Measurements from ENCODE around the gene METTL27.
"Not testable (repeated sequence)": the region's sequence is repeated elsewhere in the genome, so short reads cannot be mapped to it uniquely, and the experiment has no call there.

The METTL27 gene

DNA sequence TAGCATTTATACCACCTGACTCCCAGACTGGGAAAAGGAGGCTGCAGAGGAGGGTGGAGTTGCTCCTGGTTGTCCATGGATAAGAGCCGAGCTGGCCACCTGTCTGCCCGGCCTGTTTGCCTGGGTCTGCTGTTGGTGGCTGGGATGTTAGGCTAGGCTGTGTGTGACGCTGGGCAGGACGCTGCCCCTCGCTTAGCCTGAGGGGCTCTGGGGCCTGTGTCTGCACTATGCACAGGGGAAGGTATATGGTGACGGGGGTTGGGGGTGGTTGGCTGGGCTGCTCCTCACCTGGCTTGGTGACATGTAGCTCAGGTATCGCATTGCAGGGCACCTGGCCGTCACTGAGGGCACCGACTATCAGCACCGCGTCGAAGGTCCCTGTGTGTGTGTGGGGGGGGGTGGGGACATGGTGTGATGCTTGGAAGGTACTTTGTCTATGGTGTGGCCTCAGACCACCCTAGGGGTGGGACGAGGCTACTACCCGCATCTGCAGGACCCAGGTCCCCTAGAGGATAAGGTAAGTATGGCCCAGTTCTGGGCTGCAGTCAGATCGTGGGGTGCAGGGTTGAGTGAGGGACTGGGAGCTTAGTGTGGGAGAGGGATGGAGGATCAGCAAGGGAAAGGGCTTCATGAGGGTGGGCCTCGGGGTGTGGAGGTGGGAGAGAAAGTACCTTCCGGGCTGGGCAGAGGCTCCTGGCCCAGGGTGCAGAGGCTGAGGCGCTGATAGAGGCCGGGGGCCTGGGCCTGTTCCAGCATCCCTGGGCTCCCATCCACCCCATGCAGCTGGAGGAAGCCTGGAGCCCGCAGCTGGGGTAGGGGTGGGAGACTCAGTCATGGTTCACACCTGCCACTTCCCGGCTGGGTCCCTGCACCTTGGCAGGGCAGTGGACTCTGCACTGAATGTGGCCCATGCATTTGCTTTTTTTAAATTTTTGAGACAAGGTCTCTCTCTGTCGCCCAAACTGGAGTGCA, 2.3 kb downstream of the METTL27 start:
- DNase-seq (ENCODE audit: extremely low read depth in 1 of 2, low read depth in 1 of 2), result no peak

DNA sequence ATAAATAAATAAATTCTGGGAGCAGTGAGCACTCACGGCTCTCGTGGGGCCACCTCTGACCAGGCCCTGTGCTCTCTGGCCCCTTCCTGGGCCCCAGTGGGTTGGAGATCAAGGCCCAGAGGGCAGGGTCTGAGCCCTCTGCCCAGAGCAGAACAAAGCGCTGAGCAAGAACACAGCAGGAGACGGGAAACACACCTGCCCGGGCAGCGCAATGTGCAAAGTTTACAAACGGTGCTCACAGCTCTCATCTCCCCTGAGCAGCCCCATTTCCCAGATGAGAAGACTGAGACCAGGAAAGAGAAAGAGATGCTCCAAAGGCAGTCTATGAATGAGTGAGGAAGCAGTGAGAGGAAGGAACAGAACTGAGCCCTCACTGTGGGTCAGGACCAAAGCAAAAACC, 3.0 kb downstream of the METTL27 start:
- DNase-seq (ENCODE audit: extremely low read depth in 1 of 2, low read depth in 1 of 2), result no peak

DNA sequence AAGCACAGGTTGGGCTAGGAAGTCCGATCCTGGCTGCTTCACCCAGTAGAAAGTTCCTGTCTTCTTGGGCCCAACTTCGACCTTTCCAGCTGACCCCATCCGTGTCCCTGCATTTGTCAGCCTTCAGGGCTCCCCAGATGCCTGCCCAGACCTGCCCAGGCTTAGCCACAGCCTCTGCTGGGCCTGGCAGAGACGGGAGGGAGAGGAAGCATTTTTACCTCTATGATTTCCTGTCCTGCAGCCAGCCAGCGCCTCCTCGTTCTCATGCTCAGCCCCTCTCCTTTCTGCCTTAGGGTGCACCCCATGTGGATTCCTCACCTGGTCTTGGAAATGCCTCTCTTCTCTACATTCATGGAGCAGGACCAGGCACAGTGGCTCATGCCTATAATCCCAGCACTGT, 3.7 kb downstream of the METTL27 start:
- no peak for DNase-seq (ENCODE audit: extremely low read depth in 1 of 2, low read depth in 1 of 2)

DNA sequence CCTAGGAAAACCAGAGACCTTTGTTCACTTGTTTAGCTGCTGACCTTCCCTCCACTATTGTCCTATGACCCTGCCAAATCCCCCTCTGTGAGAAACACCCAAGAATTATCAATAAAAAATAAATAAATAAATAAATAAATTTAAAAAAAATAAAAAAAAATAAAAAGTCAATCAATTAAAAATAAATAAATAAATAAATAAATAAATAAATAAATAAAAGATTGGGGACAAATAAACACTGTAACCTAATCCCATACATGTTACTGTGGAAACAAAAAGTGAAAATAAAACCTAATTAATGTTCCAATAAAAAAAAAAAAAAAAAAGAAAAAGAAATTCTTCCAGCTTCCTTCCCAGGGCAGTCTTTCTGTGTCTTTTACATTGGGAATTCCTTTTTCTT, 5.1 kb downstream of the METTL27 start:
- not testable (repeated sequence) for DNase-seq (ENCODE audit: extremely low read depth in 1 of 2, low read depth in 1 of 2)

DNA sequence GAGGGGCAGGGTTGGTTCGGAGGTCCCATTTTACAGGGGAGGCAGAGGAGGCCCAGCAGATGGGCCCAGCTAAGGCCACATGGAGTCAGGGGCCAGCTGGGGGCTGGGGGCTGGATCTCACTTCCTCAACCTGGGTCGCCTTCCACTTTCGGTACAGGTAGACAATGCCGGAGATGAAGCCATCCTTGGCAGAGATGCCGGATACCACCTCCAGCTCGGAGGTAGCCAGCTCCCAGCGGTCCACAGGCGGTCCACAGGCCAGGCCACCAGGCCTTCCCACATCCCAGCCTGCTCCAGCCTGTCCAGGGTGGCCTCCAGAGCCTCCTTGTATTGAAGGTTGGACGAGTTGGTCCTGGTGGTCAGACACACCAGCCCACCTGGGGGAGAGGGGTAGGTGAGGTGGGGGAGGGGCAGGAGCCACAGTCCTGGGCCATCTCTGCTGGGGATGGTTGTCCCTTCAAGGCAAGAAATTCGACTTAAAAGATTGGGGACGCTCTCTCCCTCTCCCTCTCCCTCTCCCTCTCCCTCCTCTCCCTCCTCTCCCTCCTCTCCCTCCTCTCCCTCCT, 7.6 kb downstream of the METTL27 start:
- DNase-seq (ENCODE audit: extremely low read depth in 1 of 2, low read depth in 1 of 2), result no peak

DNA sequence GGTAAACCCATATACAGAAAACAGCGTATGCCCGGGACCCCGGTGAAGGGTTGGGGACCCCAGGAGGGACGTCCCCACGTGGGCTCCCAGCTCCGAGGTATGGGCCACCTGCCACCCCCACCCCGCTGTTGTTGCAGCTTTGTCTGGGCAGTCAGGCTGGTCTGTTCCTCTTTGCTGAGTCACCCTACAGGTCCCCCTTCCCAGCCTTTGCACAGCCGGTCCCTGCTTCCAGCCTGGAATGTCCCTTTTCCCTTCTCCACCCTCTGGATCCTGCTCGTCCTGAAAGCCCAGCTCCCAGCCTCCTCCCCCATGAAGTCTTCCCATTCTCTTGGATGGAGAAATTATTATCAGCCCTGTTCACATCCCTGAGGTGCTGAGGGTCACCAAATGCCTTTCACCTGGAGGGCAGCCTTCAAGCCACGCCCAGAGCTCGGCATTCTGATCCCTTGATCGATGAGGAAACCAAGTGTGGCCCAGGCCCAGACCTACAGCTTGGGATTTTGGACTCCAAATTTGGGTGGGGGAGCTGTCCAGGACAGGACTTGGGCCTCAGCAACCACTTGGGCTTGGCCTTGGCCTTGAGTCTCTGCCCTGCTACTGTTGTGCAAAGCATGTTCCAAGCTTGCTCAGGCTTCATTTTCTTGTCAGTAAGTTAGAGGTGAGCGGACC, 8.9 kb downstream of the METTL27 start:
- no peak for DNase-seq (ENCODE audit: extremely low read depth in 1 of 2, low read depth in 1 of 2)

DNA sequence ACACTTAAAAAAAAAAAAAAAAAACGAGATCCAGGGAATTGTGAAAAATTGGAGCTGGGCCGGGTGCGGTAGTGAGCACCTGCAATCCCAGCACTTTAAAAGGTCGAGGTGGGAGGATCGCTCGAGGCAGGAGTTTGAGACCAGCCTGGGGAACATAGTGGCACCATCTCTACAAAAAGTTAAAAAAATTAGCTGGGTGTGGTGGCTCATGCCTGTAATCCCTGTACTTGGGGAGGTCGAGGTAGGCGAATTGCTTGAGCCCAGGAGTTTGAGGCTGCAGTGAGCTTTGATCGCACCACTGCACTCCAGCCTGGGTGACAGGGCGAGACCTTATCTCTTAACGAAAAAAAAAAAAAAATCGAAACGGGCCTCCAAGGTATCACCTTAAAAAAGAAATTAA, 9.5 kb downstream of the METTL27 start:
- no peak for DNase-seq (ENCODE audit: extremely low read depth in 1 of 2, low read depth in 1 of 2)

DNA sequence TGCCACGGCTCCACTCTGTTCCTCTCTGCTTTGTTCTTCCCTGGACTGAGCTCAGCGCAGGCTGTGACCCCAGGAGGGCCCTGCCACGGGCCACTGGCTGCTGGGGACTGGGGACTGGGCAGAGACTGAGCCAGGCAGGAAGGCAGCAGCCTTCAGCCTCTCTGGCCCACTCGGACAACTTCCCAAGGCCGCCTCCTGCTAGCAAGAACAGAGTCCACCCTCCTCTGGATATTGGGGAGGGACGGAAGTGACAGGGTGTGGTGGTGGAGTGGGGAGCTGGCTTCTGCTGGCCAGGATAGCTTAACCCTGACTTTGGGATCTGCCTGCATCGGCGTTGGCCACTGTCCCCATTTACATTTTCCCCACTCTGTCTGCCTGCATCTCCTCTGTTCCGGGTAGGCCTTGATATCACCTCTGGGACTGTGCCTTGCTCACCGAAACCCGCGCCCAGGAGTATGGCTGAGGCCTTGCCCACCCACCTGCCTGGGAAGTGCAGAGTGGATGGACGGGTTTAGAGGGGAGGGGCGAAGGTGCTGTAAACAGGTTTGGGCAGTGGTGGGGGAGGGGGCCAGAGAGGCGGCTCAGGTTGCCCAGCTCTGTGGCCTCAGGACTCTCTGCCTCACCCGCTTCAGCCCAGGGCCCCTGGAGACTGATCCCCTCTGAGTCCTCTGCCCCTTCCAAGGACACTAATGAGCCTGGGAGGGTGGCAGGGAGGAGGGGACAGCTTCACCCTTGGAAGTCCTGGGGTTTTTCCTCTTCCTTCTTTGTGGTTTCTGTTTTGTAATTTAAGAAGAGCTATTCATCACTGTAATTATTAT, 10.3 kb downstream of the METTL27 start:
- no peak for DNase-seq (ENCODE audit: extremely low read depth in 1 of 2, low read depth in 1 of 2)

DNA sequence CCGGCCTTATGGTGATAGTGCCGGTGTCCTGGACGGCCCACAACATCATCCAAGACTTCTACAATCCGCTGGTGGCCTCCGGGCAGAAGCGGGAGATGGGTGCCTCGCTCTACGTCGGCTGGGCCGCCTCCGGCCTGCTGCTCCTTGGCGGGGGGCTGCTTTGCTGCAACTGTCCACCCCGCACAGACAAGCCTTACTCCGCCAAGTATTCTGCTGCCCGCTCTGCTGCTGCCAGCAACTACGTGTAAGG, 10.8 kb downstream of the METTL27 start:
- DNase-seq (ENCODE audit: extremely low read depth in 1 of 2, low read depth in 1 of 2), result no peak

DNA sequence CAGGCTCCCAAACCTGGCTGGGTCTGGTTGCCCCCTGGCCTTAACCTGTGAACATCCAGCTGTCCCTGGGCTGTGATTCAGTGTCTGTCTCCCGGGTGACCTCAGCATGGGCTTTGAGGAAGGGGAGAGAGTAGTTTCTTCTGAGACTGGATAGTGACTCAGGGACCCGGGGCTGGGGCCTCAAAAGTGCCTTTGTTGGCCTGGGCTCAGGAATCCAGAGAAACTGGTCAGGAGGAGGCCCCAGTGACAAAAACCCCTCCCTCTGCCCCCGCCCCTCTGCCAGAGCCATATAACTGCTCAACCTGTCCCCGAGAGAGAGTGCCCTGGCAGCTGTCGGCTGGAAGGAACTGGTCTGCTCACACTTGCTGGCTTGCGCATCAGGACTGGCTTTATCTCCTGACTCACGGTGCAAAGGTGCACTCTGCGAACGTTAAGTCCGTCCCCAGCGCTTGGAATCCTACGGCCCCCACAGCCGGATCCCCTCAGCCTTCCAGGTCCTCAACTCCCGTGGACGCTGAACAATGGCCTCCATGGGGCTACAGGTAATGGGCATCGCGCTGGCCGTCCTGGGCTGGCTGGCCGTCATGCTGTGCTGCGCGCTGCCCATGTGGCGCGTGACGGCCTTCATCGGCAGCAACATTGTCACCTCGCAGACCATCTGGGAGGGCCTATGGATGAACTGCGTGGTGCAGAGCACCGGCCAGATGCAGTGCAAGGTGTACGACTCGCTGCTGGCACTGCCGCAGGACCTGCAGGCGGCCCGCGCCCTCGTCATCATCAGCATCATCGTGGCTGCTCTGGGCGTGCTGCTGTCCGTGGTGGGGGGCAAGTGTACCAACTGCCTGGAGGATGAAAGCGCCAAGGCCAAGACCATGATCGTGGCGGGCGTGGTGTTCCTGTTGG, 11.4 kb downstream of the METTL27 start, which contains the start of gene CLDN4:
CLDN4 (plus strand) TSS at position 316 of the 903 bp plus-strand sequence; CDS start at position 522, 206 bp downstream.
- no peak for DNase-seq (ENCODE audit: extremely low read depth in 1 of 2, low read depth in 1 of 2)

DNA sequence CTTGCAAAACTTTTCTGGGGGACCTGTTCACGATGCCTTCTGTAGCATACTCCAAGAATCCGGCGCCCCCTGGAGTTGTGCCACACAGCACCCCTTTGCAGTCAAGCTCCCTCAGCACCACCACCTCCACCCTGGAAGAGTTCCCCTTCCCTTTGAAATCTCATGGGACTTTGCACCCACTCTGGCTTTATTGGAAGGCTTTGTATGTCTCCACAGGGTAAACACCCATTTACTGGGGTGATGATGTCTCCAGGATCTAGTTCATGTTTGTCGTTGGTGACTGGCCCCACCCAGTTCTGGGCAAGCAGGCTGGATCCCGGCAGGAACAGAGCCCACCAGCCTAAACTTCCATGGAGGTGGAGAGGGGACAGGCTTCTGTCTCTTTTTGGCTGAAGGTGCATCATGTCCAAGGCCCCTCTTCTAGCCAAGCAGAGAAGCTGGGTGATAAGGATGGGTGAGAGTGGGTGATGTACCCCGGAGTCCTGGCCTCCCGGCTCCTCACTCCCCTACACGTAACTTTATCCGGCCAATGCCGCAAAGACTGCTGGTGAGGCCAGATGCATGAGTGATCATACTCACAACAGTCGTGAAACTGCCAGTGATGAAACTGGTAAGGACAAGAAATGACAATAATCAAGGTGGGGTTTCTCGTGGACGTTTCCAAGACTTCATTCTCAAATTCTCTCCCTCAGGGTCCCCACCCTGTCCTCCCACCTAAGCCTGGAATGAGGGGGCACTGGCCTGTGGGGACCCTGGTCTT, 12.2 kb downstream of the METTL27 start:
- DNase-seq (ENCODE audit: extremely low read depth in 1 of 2, low read depth in 1 of 2), result no peak

DNA sequence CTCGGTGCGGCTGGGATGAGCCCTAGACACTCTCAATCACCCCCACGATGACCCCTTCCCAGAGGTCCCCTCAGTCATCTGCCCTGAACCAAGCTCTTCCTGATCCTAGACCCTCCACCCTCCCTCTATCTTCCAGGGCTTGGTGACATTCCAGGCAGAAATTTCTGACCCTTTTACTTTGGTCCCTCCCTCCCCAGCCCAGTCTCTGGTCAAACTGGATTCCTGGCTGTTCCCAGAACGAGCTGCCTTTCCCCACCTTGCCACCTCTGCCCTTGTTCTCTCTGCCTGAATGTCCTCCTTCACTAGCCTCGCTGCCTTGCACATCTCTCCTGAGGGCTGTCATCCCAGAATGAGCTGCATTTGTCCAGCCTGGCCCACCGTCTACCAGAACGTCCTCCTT, 12.8 kb downstream of the METTL27 start:
- DNase-seq (ENCODE audit: extremely low read depth in 1 of 2, low read depth in 1 of 2), result no peak

DNA sequence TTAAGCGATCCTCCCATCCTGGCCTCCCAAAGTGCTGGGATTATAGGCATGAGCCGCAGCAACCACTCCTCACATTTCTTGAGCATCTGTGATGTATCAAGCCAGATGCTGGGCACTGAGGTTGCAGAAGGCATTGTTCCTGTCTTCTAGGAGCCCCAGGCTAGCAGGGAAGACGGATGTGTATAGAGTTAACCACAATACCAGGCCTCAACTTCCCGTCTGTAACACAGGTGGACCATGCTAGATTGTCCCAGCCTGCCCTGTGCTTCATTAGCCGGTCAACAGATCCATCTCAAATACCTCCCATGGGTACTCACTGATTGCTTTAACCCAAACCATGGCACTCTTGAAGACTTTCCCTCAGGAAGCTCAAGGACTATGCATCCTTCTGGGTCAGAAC, 13.3 kb downstream of the METTL27 start:
- DNase-seq (ENCODE audit: extremely low read depth in 1 of 2, low read depth in 1 of 2), result no peak

DNA sequence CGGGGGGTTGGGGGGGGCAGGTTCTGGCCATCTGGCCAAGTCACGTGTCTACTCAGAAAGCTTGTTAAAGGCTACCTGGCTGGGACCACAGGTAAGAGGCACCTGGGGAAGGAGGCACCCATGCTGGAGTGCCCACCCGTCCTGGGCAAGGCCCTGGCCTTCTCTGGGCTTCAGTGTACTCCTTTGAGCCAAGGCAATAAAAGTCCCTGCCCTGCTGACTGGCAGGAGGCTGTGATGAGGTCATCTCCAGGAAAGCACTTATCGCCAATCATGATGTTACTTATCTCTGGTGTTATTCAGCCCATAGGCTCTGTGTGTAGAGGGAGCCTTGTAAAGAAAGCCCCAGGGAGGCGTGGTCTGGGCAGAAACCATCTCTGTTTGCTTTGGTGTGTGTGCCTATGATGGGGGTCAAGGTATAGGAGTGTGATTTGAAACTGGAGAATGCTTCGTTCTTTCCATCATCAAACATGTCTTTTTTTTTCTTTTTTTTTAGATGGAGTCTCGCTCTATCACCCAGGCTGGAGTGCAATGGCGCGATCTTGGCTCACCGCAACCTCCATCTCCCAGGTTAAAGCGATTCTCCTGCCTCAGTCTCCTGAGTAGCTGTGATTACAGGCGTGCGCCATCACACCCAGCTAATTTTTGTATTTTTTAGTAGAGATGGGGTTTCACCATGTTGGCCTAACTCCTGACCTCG, 14.1 kb downstream of the METTL27 start:
- no peak for DNase-seq (ENCODE audit: extremely low read depth in 1 of 2, low read depth in 1 of 2)

DNA sequence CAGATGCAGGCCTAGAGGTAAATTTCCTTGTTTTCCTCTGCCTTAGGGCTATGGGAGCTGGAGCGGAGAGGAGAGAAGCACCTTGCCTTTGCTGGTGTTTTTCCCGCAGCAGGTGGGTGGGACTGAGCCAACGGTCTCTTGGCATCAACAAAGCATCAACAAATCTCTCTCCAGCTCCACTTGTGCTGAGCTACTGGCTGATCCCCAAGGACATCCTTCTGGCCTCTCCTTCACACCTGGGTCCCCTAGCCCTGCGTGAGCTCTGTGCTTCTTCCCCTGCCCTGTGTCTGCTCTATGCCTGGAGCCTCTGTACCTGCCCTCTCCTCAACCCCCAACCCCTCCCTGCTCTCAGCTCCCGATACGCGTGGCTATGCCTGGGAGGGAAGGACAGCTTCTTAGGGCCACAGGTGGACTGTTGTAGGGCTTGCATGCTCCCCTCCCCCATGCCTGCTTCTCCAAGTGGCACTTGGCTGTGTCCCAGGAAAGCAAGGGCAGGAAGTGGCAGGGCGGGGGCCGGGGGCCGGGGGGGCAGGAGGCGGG, 14.7 kb downstream of the METTL27 start:
- DNase-seq (ENCODE audit: extremely low read depth in 1 of 2, low read depth in 1 of 2), result no peak

DNA sequence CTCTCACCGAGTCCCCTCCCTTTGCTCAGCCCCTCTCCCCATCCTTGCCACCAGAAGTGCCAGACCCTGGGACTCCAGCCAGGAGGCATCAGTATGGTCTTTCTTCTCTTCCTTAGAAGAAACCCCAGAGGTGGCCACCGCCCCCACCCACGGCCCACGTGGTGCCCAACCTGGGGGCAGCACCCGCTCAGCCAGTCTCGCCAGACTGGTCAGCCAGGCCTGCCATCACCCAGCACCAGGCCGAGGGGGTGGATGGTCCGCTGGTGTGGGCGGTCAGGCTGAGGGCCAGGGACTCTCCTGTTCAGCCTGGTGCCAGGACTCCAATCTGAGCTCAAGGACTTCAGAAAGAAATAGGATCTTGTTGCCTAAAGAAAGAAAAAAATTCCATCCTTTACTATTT, 17.3 kb downstream of the METTL27 start:
- DNase-seq (ENCODE audit: extremely low read depth in 1 of 2, low read depth in 1 of 2), result no peak

DNA sequence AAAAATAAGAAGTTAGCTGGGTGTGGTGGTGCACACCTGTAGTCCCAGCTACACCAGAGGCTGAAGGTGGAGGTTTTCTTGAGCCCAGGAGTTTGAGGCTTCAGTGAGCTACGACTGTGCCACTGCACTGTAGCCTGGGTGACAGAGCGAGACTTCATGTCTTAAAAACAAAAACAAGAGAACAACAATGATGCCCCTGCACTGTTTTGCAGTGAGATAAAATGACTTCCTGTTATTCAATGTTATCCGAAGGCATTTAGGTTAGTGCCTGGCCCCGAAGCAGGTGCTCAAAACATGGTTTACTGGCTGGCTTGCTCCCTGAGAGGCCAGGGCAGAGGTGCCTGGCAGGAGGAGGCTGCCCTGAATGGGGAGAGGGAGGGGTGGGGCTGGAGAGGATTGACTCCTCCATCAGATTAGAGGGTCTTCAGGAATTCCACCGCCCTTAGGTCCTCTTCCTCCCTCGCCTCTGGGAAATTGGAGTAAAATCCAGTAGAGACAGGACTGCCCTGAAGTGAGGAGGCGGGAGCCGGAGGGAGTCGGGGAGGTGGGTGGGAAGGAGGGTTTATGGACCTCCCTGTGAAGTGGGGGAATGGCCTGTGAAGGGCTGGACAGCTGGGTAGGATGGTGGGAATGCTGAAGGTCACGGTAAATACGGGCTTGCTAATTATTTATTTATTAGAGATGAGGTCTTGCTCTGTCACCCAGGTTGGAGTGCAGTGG, 18.3 kb downstream of the METTL27 start:
- no peak for DNase-seq (ENCODE audit: extremely low read depth in 1 of 2, low read depth in 1 of 2)

DNA sequence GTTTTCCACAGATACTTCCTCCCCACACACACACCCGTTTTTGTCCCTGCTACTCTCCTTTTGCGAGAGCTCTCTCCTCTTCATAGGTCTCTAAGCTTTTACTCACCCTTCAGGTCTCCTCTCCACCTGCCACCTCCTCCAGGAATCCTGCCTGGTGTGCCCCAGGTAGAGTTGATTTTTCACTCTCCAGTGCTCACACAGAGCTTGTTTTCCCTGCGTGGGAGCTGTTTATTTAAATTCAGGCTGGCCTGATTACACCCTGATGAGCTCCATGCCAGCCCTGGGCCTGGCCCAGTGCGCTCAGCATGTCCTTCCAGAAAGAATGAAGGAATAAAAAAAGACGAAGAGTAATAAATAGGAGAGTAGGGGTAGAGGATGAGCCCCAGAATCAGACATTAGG, 19.1 kb downstream of the METTL27 start:
- no peak for DNase-seq (ENCODE audit: extremely low read depth in 1 of 2, low read depth in 1 of 2)
